Breast epithelium (tissue), 4 donors: ENCODE measurements around the gene CCT4. TPM values are rescaled to one million over a fixed set of nuclear protein-coding genes. Genes with fewer than 3 reads are reported as not detected.
"Not testable (repeated sequence)": the region's sequence is repeated elsewhere in the genome, so short reads cannot be mapped to it uniquely, and the experiment has no call there.

Experiments used
- DNase-seq, 2 donors: peaks; one replicate each; pipeline ENCODE4 v3.0.0-alpha.2; 2019; ENCODE audit warnings: low spot score in 2 of 2
- H3K27ac ChIP-seq, 2 donors: fragments of 200-600 bp; sonication (generic) in 1 of 2; one replicate each; pipeline ENCODE4 v1.5.1; 2016 to 2019; ENCODE audit warnings: mild to moderate bottlenecking in 1 of 2
- H3K27me3 ChIP-seq, 2 donors: fragments of 200-600 bp; sonication (generic) in 1 of 2; one replicate each; pipeline versions ENCODE4 v1.5.1 to v1.6.0; 2017 to 2019; ENCODE audit warnings: control low read depth in 1 of 2, mild to moderate bottlenecking in 1 of 2
- H3K36me3 ChIP-seq: fragments of 200-600 bp; one replicate; pipeline ENCODE4 v1.5.1; 2019
- H3K4me1 ChIP-seq, 2 donors: fragments of 200-600 bp; sonication (generic); one replicate each; pipeline ENCODE4 v1.5.1; 2016 to 2019; ENCODE audit warnings: control low read depth in 1 of 2
- H3K4me3 ChIP-seq, 3 donors: fragments of 200-600 bp; sonication (generic); 1 replicate in 2 of 3; 2 replicates in 1 of 3; pipeline ENCODE4 v1.5.1; 2016 to 2019; ENCODE audit warnings: mild to moderate bottlenecking in 3 of 3, moderate library complexity in 2 of 3
- H3K9me3 ChIP-seq, 2 donors: fragments of 200-600 bp; sonication (generic) in 1 of 2; one replicate each; pipeline ENCODE4 v1.5.1; 2016 to 2019; ENCODE audit warnings: control low read depth in 1 of 2
- POLR2A ChIP-seq: fragments of 450-650 bp; IDR thresholded peaks from one replicate; pipeline ENCODE4 v1.6.1; 2016; ENCODE audit warnings: antibody characterized with exemption, mild to moderate bottlenecking, moderate library complexity
- POLR2AphosphoS5 ChIP-seq, 3 donors: sonication (generic); formaldehyde crosslinking; IDR thresholded peaks; one replicate each; pipeline ENCODE4 v1.6.1; 2017; ENCODE audit warnings: antibody characterized with exemption in 3 of 3
- intact Hi-C: fragments of 100-400 bp; cut with DNase I; formaldehyde crosslinking; loops from one replicate; pipeline ENCODE4 v1.15.1; 2023; ENCODE audit warnings: low total_unique reads
- total RNA-seq, 3 donors: library from RNA; depleted of rRNA; stranded (reverse); fragments of >200 nt; gene quantifications; one replicate each; pipeline ENCODE4 v1.1.0, GENCODE V29; 2016
- TF ChIP-seq, protein P1 (sequence below), 3 donors: fragments of 450-650 bp; IDR thresholded peaks; one replicate each; pipeline ENCODE4 v1.5.1; 2016 to 2017; ENCODE audit warnings: antibody characterized with exemption in 3 of 3, mild to moderate bottlenecking in 3 of 3, moderate library complexity in 3 of 3

CCT4 gene
- total RNA-seq, 3 donors from 2014 or later: 73.3 to 119 (median 82.9) TPM

DNA sequence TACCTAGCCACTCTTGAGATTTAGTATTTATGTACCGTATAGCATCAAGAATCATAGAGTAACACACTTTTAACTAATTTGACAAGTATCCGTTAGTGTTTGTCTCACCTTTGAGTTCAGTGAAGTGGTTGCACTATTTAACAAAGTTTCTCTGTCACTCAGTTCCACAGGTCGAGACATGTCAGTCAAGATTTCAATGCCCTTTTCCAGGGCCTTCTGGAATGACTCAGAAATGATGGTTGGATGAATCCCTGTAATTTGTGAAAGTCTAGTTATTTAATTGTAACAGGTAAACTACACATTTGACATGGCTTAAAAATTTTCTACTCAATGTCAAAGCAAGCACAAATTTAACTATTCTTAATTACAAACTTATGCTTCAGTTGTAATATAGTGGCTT is 9.7 kb downstream of the CCT4 start:
- Histone ChIP-seq H3K9me3 (no peaks in the 10 kb centered on the region), H3K27ac (no peak overlapping the region), H3K36me3 (peaks cover 9% of the 10 kb centered on the region), H3K27me3 (no peaks in the 10 kb centered on the region), H3K4me3 (no peak overlapping the region), H3K4me1 (no peaks in the 10 kb centered on the region)
- no peak for DNase-seq
- TF ChIP-seq POLR2A (no peak), POLR2AphosphoS5 (IDR thresholded peaks at IDR 0.05) (no peak)
- TF ChIP-seq, protein P1, sequence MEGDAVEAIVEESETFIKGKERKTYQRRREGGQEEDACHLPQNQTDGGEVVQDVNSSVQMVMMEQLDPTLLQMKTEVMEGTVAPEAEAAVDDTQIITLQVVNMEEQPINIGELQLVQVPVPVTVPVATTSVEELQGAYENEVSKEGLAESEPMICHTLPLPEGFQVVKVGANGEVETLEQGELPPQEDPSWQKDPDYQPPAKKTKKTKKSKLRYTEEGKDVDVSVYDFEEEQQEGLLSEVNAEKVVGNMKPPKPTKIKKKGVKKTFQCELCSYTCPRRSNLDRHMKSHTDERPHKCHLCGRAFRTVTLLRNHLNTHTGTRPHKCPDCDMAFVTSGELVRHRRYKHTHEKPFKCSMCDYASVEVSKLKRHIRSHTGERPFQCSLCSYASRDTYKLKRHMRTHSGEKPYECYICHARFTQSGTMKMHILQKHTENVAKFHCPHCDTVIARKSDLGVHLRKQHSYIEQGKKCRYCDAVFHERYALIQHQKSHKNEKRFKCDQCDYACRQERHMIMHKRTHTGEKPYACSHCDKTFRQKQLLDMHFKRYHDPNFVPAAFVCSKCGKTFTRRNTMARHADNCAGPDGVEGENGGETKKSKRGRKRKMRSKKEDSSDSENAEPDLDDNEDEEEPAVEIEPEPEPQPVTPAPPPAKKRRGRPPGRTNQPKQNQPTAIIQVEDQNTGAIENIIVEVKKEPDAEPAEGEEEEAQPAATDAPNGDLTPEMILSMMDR (IDR thresholded peaks at IDR 0.05): no peak
- intact Hi-C loops: no loop called here

DNA sequence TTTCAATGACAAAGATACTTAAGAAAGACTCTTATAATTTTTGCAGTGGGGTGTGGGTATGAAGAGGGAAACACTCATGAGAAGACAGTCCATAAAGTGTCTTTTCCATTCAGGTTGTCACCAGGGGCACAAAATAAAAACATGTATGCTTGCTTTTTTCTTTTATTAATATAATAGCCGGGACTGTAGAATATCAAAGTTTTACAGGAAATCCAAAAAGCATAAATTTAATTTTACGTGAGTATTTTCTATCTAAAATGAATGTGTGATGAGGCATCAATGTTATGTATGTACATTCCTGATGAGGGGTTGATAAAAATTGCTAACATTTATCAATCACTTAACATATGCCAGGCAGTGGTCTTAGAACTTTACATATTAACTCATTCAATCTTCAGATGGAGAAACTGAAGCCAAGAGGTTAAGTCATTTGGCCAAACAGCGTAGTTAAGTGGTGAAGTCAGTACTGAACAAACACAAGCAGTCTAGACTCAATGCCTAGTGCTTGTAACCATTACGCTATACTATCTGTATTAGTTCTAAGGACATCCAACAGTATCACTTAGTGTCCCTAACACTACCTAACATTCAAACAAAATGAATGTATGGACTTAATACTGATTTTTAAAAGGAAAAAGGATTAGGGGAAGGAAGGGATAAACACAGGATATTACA is 10.7 kb downstream of the CCT4 start:
- intact Hi-C loops: no loop called here
- Histone ChIP-seq H3K27ac (no peak overlapping the region), H3K4me3 (no peak overlapping the region), H3K4me1 (no peaks in the 10 kb centered on the region), H3K27me3 (no peaks in the 10 kb centered on the region), H3K9me3 (no peaks in the 10 kb centered on the region), H3K36me3 (peaks cover 9% of the 10 kb centered on the region)
- TF ChIP-seq, protein P1 (IDR thresholded peaks at IDR 0.05): no peak
- no peak for TF ChIP-seq POLR2A
- no peak for TF ChIP-seq POLR2AphosphoS5 (IDR thresholded peaks at IDR 0.05)
- DNase-seq: no peak

DNA sequence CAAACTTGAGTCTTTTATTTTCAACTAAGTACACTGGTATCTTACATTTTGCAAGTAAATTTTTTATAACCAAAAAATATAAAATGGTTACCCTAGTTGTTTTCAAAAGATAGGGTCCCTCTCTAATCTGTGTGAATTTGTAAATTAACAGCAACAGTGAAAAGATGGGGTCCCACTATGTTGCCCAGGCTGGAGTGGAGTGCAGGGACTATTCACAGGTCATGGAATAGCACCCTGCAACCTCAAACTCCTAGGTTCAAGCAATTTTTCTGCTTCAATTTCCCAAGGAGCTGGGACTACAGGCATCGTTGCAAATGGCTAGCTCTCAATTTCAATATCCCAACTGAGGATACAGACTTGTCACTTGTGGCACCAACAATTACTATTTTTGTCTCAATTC is 12.1 kb downstream of the CCT4 start:
- no peak for DNase-seq
- Histone ChIP-seq H3K4me3 (no peak overlapping the region), H3K27ac (no peak overlapping the region), H3K9me3 (no peaks in the 10 kb centered on the region), H3K27me3 (no peaks in the 10 kb centered on the region), H3K36me3 (peaks cover 9% of the 10 kb centered on the region), H3K4me1 (no peaks in the 10 kb centered on the region)
- intact Hi-C loops: no loop called here
- no peak for TF ChIP-seq POLR2AphosphoS5 (IDR thresholded peaks at IDR 0.05)
- TF ChIP-seq, protein P1 (IDR thresholded peaks at IDR 0.05): no peak
- TF ChIP-seq POLR2A: no peak

DNA sequence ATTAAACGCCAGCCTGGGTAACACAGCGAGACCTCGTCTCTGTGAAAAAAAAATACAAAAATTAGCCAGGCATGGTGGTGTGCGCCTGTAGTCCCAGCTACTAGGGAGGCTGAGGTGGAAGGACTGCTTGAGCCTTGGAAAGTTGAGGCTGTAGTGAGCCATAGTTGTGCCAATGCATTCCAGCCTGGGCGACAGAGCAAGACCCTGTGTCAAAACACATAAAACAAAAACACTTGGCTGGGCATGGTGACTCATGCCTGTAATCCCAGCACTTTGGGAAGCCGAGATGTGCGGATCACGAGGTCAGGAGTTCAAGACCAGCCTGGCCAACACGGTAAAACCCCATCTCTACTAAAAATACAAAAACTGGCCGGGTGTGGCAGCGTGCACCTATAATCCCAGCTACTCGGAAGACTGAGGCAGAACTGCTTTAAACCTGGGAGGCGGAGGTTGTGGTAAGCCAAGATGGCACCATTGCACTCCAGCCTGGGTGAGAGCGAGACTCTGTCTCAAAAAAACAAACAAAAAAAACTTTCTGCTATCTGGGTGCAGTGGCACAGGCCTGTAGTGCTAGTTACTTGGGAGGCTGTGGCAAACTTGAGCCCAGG is 21.9 kb downstream of the CCT4 start:
- intact Hi-C loops, H3K36me3 ChIP-seq, H3K27me3 ChIP-seq, H3K4me1 ChIP-seq, DNase-seq, H3K4me3 ChIP-seq, H3K27ac ChIP-seq: not testable (repeated sequence)
- peaks cover 0 to 10% of the 10 kb centered on the region in 2 donors for H3K9me3 ChIP-seq

DNA sequence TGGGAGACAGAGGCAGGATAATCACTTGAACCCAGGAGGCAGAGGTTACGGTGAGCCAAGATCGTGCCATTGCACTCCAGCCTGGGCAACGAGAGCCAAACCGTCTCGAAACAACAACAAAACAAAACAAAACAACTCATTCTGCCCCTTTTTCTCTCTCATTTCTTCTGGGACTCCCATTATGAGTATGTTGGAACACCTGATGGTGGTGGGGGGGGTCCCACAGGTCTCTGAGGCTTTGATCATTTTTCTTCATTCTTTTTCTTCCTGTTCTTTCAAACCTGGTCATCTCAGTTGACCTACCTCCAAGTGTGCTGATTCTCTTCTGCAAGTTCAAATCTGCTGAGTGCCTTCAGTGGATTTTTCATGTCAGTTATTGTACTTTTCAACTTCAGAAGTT is 26.4 kb downstream of the CCT4 start:
- Histone ChIP-seq H3K4me3 (no peak overlapping the region), H3K36me3 (no peaks in the 10 kb centered on the region), H3K27ac (no peak overlapping the region), H3K9me3 (peaks cover 0 to 10% of the 10 kb centered on the region in 2 donors), H3K27me3 (no peaks in the 10 kb centered on the region), H3K4me1 (no peaks in the 10 kb centered on the region)
- no peak for DNase-seq
- TF ChIP-seq POLR2A: no peak
- TF ChIP-seq, protein P1 (IDR thresholded peaks at IDR 0.05): no peak
- TF ChIP-seq POLR2AphosphoS5 (IDR thresholded peaks at IDR 0.05): no peak
- intact Hi-C loops: no loop called here
